Stimulated activated CD8-positive, alpha-beta memory T cell treated with anti-CD3 and anti-CD28 coated beads, Interleukin-15, amount 100 ng/mL, for 4 hours (primary cell): ENCODE measurements around the gene TELO2.

ENCODE experiments used
- DNase-seq, 2 donors: peaks; one replicate each; pipeline ENCODE4 v3.0.0-alpha.2; 2020; ENCODE audit warnings: low read depth in 2 of 2

Gene TELO2

DNA sequence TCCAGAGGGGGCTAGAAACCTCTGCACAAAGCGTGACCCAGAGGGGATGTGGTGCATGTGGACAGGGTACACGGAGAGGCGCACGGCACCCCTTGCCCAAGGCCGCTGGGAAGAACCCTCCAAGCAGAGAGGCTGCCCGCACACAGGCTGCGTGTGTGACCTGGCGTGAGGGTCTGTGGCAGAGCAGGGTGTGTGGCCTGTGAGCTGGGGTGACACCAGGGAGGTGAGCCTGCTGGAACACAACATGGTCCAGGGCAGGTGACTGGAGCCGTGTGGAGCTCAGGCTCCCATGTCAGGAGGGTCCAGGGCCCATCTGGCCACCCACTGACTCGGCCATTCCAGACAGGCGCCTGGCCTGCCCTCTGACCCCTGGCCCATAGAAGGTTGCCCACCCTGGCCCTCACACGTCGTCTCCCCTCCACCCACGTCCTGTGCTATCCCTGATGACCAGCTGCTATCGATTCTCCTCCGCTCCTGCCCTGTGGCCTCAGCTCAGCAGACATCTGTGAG, 25.5 kb downstream of the TELO2 start:
- no peak for DNase-seq

DNA sequence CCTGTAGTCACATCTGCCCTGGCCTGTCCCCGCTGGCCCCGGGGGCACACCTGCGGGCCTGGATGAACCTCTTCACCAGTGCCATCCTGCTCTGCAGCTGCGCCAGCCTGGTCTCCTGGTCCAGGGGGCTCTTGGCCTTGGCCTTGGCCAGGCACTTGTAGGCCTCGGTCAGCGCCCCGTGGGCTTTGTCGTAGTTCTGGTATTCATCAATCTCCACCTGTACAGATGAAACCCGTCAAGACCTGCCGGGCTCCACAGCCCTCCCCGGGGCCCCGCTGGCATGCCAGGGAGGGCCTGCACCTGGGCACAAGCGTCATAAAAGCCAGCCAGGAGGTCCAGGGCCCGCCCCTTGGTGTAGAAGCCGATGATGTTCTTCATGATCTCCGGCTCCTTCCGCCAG, 26.7 kb downstream of the TELO2 start:
- DNase-seq: no peak

DNA sequence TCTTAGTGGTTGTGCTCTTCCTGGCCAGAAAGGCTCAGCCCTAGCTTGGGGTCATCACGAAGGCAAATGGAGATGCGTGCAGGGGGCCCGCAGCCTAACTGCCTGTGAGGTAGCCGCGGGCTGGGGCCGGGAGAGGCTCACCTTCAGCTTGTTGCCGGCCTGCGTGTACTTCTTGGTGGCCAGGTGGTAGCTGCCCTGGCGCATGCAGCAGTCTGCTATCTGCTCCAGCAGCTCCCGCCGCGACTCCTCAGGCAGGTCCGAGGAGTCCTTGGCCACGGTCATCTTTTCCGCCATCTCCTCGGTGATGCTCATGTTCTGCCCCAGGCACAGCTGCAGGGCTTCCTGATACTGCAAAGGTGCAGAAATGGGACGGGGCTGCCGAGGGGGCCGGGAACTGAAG, 27.3 kb downstream of the TELO2 start:
- no peak for DNase-seq

DNA sequence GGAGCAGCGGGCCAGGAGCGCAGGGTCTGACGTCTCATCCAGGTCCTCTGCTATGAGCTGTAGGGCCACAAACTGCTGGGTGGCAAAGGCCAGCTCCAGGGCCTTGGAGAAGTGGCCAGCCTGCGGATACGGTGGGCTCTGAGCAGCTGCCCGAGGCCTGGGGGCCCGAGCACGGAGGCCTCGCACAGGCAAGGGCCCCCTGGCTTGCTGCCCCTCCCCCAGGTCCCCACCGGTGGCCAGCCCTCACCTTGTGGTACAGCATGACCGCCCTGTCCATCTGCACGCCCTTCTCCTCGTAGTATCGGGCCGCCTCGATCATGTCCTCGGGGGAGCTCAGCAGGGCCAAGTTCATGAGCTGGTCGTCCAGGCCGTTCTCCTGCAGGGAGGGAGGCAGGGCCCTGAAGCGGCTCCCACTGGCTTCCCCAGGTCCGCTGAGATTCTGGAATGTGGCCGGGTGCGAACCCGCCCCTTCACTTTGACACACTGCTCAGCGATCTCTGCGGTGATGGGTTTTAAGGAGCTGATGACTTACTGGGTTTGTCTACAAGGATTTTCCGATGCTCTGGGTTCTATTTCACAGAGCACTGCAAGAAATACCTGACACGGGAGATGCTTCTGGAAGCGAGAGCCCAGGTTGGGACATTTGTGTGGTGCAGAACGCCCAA, 30.6 kb downstream of the TELO2 start:
- no peak for DNase-seq

DNA sequence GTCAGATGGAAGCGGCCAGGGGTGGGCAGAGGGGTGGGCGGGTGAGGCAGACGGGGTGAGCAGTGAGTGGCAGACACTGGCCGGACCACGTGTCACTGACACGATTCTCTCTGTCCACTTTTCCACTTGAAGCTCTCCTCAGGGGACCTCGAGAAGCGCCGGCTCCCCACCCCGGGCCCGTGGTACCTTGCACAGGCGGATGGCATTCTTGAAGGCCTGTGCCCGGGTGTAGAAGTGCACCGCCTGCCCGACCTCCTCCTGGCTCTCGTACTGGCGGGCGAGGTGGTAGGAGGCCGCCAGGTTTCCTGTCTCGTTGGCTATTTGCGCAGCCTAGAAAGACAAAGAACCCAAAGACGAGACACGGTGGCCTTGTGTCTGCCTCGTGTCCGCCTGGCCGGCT, 31.2 kb downstream of the TELO2 start:
- no peak for DNase-seq

DNA sequence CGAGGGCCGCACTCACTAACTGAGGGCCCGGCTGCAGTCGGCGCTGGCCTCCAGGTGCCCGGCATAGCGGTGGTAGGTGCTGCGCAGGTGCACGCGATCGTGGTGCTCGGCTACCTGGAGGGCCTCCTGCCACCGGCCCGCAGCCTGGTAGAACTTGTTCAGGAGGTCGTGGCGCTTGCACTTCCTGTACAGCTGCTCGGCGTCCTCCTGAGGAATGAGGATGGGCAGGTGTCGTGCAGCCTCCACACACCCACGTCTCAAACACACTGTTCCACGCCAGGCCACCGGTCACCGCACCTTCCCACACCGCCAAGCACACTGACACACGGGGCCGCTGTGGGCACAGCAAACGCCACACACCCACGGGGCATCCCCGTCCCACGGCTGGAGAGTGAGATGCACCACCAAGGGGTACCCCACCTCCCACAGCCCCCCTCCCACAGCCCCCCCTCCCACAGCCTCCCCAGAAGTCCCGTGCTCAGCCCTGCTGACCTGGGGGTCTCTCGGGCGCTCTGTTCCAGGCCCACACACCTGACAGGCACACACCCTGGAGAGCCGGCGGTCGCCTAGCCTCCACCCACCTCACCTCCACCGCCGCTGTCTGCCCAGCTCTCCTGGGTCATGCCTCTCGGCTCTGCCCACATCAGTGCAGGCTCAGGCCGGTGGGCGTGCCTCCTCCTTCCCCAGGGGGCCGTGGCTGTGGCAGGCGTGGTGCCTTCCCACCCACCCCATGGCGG, 32.9 kb downstream of the TELO2 start:
- DNase-seq: no peak

DNA sequence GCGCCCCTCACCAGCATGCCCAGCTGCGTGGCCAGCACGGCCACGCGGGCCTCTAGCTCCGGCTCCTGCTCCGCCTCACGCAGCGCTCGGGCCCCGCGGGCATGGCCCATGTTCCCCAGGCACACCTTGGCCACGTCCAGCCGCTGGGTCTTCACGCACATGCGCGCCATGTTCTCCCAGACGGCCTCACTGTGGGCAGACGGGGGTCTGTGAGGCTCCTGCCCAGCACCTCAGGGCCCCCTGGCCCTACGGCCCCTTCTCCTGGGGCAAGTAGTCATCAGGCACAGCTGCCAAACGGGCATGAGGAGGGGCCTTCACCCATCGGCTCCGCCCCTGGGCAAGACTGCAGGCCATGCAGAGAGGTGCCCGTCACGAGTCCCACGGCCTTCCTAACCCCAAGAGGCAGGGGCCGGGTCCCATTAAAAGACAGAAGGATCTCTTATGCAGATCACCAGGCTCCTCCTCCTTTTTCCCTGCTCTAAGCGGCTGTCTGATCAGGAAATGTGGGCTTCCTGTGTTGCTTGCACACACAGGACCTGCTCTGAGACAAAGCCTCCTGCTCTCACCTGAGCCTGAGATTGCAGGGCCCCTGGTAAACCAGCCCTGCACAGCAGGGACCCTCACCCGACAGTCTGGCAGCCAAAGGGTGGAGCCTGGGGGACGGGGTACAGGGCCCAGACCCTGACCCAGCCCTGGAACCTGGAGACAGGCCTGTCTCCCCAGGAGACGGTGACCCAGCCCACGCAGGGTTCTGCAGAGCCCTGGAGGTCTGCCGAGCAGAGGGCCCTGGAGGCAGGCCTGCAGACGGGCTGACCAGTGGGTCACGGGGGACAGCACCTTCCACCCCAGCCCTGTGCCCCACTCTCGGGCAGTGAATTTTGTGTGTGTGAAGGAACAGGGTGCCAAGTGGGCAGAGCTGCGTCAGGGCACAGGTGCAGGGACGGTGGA, 33.7 kb downstream of the TELO2 start:
- DNase-seq: no peak

DNA sequence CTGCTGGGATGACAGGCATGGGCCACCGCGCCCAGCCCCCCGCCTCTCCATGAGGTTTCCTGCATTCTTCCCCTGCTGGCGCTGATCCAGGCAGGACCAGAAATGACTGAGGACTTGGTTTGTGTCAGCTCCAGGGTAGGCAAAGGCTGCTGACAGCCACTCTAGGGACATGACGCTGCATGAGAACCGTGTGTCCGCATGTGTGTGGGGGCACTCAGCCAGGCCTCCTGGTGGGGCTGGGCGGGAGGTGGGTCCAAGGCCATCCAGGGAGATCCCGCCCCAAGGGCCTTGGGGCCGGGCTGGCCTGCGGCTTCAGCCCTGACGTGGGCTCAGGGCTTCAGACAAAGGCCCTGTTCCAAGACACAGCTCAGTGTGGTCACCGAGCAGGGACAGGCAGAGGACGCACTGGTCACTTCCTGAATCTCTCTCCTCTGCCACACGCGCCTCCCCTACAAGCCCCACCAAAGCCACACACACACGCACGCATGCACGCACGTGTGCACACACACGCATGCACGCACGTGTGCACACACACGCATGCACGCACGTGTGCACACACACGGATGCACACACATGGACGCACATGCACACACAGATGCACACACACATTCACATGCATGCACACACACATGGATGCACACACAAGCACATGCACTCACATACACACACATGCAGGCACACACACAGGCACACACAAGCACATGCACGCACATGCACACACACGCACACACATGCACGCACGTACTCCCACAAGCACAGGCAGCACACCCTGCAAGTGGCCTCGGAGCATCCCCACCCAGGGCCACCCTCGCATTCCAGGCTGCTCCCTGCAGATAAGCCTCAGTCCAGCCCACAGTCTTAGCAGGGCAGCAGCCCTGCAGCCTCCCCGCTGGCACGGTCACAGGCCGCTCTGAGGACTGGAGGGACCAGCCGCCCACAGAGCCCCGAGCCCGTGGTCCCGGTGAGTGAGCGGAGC, 35.0 kb downstream of the TELO2 start:
- no peak for DNase-seq

DNA sequence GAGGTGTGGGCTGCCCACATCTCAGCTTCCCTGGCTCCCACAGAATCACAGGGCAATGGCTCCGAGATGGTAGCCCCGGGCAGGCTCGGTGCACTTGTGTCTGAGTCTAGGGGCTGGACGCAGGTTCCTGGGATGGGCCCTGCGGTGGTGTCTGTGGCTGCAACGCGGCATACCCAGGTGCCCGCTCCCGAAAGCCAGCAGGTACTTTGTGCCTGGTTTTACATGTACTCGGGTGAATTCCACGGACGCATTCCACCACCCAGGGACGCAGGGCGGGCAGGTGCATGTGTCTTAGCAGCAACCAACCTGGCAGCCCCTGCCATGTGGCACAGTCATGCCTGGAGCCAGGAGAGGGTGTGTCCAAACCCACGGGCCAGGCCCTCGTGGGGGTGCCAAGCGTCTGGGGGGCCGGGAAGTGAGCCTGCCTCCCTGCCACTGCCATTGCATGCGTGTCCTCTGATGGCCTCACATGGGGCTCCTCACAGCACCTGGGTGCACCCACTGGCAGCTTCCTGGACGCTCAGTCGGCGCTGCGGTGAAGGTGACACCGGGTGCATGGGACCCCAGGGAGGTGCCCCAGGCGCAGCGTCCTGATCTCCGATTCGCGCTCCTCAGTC, 35.9 kb downstream of the TELO2 start:
- DNase-seq: no peak

DNA sequence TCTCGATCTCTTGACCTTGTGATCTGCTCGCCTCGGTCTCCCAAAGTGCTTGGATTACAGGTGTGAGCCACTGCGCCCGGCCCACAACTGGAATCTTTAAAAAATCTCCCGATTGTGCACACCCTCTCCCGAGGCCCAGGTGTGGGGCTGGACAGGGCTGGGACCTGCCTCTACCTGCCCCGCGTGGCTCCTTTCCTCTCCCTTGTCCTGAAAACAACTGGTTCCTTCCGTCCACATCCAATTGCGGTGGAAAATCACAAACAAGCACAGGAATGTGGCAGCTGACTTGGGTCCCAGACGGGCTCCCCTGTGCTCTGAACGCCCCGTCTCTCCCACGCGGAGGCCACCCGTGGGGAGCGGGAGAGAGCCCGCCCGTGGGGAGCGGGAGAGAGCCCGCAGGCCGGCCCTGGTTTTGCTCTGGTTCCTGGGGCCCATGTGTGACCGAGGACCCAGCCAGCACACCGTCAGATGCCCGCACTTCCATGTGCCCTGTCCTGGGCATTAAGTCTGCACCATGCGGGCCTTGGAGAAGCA, 37.3 kb downstream of the TELO2 start:
- DNase-seq: no peak

DNA sequence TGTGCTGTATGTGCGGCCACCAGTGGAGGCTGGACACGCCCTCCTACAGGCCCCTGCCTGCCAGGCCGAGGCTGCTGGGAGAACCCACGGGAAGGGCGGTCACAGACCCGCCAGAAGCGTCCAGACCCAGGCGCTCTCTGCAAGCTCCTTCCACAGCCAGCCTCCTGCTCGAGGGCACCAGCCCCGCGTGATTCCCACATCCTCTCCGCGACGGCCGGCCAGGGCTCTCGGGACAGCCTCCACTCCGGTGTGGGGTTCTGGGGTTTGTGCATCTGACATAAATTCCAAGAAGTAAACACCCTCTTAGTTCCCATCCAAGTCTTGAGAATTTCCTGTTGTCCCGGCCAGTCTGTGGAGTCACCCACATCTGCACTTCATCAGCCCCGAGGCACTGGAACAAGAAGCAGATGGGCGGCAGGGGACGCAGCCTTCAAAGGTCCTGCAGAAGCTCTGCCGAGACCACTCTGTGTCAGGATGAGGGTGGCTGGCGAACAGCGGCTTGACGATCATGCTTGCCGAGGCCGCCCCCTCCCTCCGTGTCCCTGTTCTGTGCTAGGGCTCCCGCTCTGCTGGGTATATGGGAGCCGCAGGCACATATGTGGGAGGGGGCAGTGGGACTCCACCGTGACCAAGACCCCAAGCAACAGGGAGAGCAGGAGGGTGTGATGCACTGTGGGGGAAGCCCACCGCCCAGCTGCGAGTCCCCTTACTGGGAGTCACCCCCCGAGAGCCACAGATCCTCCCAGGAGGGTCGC, 37.9 kb downstream of the TELO2 start:
- DNase-seq: no peak

DNA sequence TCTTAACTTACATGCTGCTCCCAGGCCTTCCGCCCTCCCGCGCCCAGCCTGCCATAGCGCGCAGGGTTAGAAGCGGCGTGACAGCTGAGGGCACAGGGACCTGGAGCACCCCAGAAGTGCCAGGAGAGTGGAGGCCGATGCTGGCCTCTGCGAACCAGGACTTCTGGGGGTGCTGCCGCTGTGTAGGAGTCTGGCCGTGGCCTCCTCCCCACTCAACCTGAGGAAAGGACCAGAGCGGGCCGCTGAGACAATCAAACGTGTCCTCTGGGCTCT, 38.4 kb downstream of the TELO2 start:
- DNase-seq: no peak

DNA sequence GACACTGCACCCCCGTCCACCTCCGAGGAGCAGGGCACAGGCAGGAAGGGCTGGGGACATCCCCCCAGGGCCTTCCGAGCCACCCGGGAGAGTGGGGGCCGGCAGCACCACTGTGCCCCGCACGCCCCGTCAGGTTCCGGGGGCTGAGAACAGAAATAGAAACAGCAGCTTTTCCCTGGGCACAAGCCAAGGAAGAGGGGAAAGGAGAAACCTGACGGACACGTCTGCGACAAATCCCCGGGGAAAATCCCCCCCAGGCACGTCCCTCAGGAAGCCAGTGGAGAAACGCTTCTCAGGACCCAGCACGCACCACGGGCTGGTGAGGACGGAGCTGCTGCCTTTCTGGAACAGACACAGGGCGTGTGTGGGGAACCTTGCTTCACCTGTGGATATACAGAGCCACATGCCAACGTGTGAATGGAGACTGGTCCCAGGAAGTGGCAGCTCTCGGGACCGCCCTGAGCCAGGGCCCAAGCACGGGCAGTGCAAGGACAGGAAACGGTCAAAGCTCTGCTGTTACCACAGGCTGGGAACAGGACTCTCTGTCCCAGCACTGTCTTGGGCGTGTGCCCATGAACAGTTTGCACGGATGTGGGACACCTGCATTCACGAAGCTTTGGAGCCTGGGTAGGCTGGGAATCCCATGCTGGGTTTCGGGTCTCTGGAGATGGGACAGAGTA, 39.1 kb downstream of the TELO2 start:
- DNase-seq: no peak

DNA sequence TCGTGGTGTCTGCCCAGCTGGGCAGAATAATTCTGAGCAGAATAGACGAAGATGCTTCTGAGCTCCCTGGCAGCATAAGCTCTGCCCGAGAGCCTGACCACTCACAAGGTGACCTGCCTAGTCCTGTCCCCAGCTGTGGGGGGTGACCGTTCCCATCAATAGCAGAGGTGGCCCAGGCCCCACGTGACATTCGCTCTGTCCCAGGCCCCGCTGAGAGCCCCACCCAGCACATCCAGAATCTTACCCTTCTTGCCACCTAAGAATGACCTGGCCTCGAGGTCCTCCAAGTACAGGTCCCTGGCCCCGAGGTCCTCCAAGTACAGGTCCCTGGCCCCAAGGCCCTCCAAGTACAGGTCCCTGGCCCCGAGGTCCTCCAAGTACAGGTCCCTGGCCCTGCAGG, 39.6 kb downstream of the TELO2 start:
- no peak for DNase-seq

DNA sequence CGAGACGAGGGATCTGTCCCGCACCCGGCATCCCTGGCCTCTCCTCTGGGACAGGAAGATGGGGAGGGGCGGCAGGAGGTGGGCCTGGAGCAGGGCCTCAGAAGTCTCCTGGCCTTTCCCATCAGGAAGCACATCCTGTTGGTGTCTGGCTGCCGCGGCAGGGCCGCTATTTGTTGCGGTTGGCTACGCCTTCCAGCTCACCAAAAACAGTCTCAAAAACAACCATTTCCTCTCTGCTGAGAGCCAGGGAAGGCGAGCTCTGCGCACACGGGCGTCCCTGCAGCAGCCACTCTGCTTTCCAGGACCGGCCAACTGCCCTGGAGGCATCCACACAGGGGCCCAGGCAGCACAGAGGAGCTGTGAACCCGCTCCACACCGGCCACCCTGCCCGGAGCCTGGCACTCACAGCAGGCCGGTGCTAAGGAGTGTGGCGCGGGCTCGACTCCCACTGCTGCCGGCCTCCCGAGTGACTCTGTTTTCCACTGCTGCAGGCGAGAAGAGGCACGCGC, 40.3 kb downstream of the TELO2 start, which contains the start of gene TMEM204:
Gene TMEM204, plus strand, starts transcription at position 224 of the 509 bp plus-strand sequence. CDS start 610 bp downstream, outside the sequence.
- no peak for DNase-seq

DNA sequence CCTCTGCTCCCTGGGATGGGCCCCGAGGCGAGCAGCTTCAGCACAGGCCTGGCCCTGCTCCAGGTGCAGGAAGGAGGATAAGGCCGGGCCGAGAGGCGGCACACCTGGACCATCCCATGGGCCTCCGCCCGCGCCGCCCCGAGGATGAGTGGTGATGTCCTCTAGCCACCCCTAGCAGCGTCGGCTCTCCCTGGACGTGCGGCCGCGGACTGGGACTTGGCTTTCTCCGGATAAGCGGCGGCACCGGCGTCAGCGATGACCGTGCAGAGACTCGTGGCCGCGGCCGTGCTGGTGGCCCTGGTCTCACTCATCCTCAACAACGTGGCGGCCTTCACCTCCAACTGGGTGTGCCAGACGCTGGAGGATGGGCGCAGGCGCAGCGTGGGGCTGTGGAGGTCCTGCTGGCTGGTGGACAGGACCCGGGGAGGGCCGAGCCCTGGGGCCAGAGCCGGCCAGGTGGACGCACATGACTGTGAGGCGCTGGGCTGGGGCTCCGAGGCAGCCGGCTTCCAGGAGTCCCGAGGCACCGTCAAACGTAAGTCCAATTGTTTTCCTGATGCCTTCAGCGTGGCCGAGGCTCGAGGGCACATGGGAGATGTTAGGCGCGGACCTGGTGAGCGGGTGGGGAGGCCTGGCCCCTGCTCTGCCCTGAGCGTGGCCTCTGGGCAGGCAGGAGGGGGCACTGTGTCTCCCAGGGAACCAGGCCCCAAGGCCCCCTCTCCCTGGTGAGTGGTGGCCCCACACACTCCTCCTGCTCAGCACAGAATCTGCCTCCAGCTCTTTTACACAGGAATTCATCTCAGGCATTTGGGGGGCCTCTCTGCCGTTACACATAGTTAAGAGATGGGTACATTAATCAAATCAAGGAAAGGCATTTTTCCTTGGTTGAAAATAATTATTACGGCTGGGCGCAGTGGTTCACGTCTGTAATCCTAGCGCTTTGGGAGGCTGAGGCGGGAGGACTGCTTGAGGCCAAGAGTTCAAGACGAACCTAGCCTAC, 41.2 kb downstream of the TELO2 start:
- no peak for DNase-seq

DNA sequence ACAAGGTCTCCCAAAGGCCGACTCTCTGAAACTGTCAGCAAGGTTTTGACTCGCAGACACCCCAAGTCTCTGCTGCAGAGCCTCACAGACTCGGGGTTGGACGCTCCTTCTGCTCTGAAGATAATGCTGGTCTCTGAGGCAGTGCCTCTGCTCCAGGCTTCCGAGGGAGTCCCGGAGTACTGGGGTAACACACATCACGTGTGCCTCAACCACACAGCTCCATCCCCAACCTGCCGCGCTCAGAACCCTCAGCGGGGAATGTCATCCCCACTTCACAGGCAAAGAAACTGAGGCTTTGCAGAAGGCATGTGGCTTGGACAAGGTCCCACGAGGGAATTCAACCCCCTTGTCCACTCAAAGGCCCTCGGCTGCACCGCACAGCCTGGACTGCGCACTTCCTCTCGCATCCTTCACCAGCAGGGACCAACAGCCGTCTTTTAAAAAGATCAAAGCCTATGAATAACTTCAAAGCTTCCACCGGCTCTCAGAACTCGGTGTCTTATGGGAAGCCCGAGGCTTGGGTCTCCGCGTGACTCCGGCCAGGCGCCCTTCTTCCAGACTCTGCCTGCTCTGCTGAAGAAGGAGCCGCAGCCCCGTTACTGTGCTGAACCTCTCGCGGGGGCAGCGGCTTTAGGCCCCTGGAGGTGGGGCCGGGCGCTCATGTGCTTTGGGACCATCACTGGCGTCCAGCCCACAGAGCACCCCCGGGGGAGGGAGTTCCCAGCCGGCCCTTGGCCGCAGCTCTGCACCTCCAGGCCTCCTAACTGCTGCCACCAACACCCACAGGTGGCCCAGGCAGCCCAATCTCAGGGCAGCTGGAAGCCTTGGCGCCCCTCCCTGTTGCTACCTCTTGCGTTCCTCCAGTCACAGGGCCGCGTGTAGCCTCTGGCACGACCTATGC, 42.5 kb downstream of the TELO2 start:
- DNase-seq: no peak
